ENCODE measurements around the gene FTCDNL1. TPM values are rescaled to one million over a fixed set of nuclear protein-coding genes. Genes with fewer than 3 reads are reported as not detected.

Gene FTCDNL1
- total RNA-seq, 6 experiments from 2014 or later, result 2.7 to 8.7 (median 6.7) TPM

DNA sequence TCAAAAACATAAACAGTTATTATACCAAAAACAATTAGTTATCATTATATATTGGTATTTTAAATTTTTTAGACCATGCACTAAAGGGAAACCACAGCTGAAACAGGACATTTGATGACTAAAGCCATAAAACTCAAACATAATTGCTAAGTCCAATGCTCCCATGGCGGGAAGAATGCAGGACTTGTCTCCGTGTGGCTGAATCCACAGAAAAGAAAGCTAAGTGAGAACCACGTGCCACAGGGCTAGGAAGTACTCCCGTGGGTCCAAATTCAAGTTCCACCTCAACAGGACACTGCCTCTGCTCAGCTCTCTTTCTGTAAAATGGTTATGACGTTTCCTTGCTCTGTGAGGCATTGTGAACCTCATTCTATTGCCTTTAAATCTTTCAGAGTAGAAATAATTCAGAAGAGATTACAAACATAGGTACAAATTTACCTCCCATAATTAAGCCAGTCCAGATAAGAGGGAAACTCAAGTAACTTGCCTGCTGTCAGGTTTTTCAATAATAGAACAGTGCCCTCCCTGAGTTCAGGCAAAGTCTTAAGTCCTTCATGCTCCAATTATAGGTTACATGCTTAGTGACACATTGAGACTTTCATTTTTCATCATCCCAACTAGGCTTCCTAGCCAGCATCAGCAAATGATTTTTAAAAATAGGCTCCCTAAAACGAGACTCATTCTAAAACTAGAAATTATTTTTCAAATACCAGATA is 36.7 kb downstream of the FTCDNL1 start:
- TF ChIP-seq POLR2A (IDR thresholded peaks at IDR 0.05), result no peak
- TF ChIP-seq, protein P1, sequence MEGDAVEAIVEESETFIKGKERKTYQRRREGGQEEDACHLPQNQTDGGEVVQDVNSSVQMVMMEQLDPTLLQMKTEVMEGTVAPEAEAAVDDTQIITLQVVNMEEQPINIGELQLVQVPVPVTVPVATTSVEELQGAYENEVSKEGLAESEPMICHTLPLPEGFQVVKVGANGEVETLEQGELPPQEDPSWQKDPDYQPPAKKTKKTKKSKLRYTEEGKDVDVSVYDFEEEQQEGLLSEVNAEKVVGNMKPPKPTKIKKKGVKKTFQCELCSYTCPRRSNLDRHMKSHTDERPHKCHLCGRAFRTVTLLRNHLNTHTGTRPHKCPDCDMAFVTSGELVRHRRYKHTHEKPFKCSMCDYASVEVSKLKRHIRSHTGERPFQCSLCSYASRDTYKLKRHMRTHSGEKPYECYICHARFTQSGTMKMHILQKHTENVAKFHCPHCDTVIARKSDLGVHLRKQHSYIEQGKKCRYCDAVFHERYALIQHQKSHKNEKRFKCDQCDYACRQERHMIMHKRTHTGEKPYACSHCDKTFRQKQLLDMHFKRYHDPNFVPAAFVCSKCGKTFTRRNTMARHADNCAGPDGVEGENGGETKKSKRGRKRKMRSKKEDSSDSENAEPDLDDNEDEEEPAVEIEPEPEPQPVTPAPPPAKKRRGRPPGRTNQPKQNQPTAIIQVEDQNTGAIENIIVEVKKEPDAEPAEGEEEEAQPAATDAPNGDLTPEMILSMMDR (IDR thresholded peaks at IDR 0.05), result no peak
- no peaks in the 10 kb centered on the region for H3K9me3 ChIP-seq
- H3K36me3 ChIP-seq, result no peaks in the 10 kb centered on the region
- intact Hi-C loops (cut with DNase I), result no loop called here
- no peak for DNase-seq
- ATAC-seq, result no peak
- no peaks in the 10 kb centered on the region for H3K4me1 ChIP-seq
- H3K27me3 ChIP-seq, result no peaks in the 10 kb centered on the region
- H3K27ac ChIP-seq, result no peak overlapping the region
- 69% methylated on average over 6 of the region's 6 CpGs for WGBS (ENCODE audit: insufficient coverage, low coverage, low lambda C conversion rate, missing lambda C conversion rate)
- H3K4me3 ChIP-seq, result no peak overlapping the region

DNA sequence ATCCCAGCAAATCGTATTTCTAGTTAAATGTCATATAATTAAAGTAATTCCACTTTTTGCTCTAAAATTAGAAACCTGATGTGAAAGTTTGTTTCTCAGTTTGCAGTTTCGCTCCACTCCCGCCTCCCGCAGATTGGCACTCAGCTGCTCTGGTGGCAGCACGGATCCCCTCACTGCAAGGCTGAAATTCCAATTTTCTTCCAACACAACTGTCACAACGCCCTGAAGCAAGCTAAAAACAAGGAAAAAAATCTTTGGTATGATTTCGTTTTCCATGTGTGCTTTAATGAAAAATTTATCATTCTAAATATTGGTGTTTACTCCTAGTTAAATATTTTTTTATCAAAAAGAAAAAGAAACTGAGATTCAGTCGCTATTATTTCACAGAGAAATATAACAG is 38.5 kb downstream of the FTCDNL1 start:
- no peaks in the 10 kb centered on the region for H3K4me1 ChIP-seq
- TF ChIP-seq, protein P1 (IDR thresholded peaks at IDR 0.05), result no peak
- no peak for TF ChIP-seq POLR2A (IDR thresholded peaks at IDR 0.05)
- H3K27ac ChIP-seq, result no peak overlapping the region
- H3K36me3 ChIP-seq, result no peaks in the 10 kb centered on the region
- no peaks in the 10 kb centered on the region for H3K27me3 ChIP-seq
- DNase-seq, result no peak
- intact Hi-C loops (cut with DNase I), result no loop called here
- 82% methylated on average over 8 of the region's 8 CpGs for WGBS (ENCODE audit: insufficient coverage, low coverage, low lambda C conversion rate, missing lambda C conversion rate)
- no peak overlapping the region for H3K4me3 ChIP-seq
- no peaks in the 10 kb centered on the region for H3K9me3 ChIP-seq
- no peak for ATAC-seq

DNA sequence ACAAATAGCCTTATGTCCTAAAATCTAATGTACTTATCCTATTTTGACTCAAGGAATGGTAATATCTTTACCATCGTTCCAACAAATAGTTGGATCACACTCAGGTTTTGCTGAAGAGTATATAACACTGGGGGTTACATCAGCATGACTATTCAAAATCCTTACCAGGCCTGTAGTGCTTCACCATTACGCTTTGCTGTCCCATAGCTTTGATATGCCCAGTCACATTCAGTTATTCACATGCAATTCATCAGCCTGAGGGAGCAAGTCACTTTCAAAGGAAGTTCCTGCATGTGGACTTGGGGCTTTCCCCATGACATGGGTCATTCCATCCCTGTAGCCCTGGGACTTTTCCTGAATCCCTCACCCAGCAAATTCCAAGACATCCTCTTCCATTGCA is 39.6 kb downstream of the FTCDNL1 start:
- Histone ChIP-seq H3K27me3 (no peaks in the 10 kb centered on the region), H3K9me3 (no peaks in the 10 kb centered on the region), H3K36me3 (no peaks in the 10 kb centered on the region), H3K27ac (no peak overlapping the region), H3K4me3 (no peak overlapping the region), H3K4me1 (no peaks in the 10 kb centered on the region)
- TF ChIP-seq POLR2A (IDR thresholded peaks at IDR 0.05), result no peak
- TF ChIP-seq, protein P1 (IDR thresholded peaks at IDR 0.05), result no peak
- 88% methylated on average over 2 of the region's 2 CpGs for WGBS (ENCODE audit: insufficient coverage, low coverage, low lambda C conversion rate, missing lambda C conversion rate)
- intact Hi-C loops (cut with DNase I), result no loop called here
- no peak for DNase-seq
- no peak for ATAC-seq

DNA sequence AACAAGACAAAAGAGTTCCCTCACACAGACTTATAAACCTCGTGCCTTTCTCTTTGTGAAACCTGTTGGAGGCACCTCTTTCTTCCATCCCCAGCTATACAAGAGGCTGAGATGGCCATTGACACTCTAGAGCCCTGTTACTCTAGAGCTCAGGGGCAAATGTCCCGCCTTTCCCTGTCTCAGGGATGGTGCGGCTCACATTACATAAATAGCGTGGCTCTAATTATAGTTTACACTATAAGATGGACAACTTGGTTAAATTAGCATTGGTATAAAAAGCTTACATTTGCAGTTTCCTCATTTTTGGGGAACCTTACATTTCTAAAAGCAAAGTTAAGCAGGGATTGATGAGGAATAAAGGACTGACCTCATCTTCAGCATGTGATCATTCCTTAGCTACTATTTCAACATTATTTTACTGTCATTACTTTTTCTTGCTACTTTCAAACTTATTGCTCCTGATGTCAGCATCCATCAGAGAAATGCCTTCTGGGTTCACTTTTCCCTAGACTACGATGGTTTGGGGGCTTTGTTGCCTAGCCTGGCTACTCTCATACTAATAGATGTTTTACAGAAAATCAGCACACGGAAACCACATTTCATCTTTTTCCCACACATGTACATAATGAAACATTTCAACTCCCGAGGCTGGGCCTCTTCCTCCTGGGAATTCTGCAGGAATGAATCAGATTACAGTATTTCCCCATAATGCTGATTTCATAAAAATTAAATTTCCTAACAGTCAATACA is 40.4 kb downstream of the FTCDNL1 start:
- TF ChIP-seq, protein P1 (IDR thresholded peaks at IDR 0.05), result no peak
- no peak for TF ChIP-seq POLR2A (IDR thresholded peaks at IDR 0.05)
- no peak overlapping the region for H3K27ac ChIP-seq
- H3K36me3 ChIP-seq, result no peaks in the 10 kb centered on the region
- 78% methylated on average over 7 of the region's 7 CpGs for WGBS (ENCODE audit: insufficient coverage, low coverage, low lambda C conversion rate, missing lambda C conversion rate)
- DNase-seq (no peak), ATAC-seq (no peak)
- H3K27me3 ChIP-seq, result no peaks in the 10 kb centered on the region
- no peaks in the 10 kb centered on the region for H3K9me3 ChIP-seq
- no peak overlapping the region for H3K4me3 ChIP-seq
- intact Hi-C loops (cut with DNase I), result no loop called here
- no peaks in the 10 kb centered on the region for H3K4me1 ChIP-seq
